ENCODE results near the gene DHH.

DNA sequence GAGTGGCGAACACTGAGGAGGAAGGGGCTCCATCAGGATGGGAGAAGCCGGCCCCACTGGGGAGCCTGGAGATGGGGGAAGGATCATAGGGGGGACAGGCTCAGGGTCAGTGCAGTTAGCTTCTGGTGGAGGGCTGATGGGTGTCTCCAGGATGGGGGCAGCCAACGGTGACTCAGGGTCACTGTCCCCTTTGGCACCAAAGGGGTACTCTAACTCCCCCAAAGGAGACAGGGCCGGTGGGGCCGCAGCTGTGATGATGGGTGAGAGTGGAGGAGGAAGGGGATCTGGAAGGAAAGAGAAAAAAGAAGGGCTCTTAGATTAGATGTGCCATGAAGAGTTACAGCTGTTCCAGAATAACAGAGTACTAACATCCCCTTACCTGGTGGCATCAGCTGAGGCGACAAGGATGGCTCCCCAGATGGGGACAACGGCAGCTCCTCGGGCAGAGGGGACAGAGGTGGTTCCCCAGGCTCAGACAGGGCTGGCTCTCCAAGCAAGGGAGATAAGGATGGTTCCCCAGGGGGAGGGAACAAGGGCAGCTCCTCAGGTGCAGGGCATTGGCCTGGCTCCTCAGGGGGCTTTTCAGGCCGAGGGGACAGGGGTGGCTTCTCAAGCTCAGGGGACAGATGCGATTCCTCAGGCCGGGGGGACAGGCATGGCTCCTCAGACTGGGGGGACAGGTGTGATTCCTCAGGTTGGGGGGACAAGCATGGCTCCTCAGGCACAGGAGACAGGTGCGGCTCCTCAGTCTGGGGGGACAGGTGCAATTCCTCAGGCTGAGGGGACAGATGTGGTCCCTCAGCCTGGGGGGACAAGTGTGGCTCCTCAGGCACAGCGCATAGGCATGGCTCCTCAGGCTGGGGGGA lies 43.9 kb downstream of the DHH start:
- TF ChIP-seq, protein P1, sequence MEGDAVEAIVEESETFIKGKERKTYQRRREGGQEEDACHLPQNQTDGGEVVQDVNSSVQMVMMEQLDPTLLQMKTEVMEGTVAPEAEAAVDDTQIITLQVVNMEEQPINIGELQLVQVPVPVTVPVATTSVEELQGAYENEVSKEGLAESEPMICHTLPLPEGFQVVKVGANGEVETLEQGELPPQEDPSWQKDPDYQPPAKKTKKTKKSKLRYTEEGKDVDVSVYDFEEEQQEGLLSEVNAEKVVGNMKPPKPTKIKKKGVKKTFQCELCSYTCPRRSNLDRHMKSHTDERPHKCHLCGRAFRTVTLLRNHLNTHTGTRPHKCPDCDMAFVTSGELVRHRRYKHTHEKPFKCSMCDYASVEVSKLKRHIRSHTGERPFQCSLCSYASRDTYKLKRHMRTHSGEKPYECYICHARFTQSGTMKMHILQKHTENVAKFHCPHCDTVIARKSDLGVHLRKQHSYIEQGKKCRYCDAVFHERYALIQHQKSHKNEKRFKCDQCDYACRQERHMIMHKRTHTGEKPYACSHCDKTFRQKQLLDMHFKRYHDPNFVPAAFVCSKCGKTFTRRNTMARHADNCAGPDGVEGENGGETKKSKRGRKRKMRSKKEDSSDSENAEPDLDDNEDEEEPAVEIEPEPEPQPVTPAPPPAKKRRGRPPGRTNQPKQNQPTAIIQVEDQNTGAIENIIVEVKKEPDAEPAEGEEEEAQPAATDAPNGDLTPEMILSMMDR (IDR thresholded peaks at IDR 0.05), result no peak
- no peak for TF ChIP-seq POLR2A (IDR thresholded peaks at IDR 0.05)
